SHP77 treated with DMSO at 0.1 percent for 48 hours (cell line): ENCODE results near the gene LBX1.

ENCODE experiments used
- DNase-seq: peaks from one replicate; lab custom pipeline; 2025; lab: John Stamatoyannopoulos, UW

Gene LBX1

DNA sequence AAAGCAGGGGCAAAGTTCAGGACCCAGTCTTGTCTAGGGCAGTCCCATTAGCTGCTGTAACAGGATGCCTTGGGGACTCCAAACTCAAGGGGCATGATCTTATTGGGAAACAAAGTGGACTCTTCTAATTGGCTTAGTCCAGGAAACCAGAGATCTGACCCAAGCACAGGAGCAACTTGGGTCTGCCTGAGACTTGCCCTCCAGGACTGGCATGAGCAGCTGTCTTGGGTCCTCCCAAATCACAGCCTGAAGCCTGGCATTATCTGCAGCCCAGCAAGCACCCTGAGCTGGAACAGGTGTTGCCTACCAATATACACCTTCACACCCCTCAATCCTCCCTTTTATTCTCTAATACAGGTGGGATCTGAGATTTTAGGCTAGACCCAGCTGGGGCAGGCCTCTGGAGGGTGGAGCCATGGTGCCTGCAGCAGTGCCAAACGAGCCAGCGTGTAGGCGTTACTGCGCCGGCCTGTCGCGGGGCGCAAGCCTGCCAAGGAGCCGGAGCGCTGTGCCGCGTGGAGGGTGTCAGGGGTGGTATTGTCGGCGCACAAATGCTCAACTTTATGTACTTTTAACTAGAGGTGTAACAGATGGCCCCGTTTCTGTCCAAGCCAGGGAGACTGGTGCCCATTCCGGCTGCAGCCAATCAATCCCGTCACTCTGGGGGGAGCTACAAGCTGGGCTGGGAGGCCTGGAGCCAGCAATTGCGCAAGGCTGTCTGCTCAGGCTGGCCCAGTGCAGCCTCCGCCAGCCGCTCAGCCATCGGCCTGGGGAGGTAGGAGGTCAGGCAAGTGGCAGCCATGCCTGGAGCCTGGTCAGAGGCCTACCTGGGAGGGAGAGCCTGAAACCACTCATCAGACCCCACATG, 12.8 kb upstream of the LBX1 start:
- DNase-seq, result no peak

DNA sequence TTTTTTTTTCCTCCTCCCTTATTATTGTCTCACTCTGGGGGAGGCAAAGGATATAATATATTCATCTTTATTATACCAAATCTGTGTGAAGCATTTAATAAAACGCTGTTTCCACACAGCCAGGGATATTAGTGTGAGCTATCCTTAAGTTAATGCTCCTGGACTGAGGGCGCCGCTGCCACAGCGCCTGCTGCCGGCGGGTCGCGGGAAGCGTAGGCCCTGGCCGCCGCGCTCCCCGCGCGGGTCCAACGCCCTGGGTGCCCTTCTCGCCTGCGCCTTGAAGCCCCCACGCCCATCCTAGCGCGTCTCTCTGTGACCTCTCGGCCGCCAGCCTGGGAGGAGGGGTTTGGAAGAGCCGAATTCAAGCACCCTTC, 9.5 kb upstream of the LBX1 start:
- no peak for DNase-seq

DNA sequence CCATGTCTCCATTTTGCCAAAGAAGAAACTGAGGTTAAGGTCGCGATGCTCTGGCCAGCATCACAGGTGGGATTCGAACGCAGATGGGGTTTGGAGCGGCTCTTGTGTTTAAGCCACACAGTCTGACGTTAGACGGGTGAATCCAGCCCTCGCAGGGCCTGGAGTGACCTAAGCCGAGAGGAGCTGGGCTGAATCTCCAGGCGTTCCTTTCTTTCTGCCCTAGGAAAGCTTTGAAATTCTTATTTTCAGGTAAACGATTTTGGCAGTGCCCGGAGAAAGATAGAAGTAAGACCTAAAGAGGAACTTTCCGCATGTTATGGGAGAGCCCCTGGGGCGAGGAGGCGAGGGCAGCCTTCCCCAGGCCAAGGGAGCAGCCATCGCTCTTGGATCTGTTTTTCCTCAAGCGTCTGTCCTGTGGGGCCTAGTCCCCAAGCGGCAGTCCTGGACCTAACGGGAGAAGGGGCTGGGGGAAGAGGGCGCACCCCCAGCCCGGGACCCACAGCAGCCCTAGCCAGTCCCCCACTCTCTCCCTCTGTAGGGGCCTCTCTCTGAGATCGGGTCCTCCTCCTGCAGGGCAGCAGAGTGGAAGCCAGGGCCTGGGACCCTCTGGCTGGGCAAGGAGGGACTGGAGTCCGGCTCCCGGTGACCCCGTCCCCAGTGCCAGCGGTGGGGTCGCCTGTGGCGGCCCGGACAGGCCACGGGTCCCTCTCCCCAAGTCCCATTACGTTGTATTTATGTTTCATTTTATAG, 8.9 kb upstream of the LBX1 start:
- no peak for DNase-seq

DNA sequence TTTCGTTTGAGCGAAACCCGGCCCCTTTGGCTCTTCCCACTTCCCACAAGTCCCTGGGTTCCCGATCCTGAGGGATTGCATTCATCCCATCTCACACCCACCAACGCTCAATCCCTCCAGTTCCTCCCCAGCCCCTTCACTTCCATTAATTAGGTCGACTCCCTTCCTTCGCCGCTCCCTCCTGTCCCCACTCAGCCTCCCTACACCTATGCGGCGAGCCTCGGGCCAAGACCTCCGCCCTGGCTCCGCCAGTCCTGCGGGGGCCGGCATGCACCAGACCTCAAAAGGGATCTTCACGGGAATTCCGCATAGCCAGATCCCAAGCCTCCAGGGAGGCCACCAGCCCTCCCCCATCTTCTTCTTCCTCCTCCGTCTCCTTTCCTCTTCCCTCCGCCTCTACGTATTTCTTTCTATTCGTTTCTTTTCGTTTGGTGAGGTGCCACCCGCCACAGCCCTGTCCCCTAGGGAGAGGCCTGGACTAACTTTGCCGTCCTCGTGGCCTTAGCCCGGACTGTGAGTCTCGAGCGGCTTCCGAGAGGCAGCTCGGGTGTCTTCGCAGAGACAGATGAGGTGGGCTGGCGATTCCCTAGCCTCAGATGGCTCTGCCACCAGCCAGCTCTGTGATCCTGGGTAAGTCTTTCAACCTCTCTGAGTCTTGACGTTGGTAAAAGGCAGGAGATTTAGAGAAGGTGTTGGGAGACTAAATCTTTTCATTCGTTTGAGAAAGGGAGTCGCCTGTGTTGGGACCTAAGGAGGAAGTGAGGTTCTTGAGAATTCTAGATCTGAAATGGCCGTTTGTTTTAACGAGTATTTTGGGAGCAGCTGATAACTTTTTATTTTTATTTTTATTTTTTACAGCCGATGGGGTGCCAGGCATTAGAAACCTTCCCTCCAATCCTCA, 8.1 kb upstream of the LBX1 start:
- no peak for DNase-seq

DNA sequence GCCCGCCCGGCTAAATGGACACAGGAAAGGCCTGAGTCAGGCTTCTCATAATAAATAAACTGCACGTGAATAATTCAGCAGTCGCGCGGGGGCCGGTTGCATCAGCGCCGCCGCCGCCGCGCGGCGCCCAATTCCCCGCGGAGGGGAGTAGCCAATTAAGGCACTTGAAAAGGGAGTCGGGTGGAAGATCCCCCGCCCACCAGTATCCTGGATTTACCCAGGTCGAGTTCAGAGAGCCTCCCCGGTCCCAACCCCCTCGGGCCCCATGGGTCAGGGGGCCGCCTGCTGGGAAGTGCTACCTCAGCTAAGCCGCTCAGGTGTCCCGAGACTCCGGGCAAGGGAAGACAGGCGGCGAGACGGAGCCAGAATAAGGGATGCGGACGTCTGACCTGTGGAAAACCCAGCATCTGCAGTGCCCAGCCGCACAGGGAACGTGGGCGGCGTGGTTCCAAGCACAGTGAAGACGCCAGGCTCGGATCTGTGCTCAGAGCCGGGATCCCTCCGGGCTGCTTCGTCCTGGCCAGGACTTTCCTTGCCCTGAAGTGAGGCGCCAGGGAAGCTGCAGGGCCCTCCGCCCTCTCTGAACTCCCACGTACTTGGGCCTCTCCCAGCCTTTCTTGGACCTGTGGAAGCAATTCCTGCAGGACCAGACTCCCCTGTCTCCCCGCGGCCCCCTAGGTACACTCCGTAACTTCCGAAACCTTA, 7.3 kb upstream of the LBX1 start:
- no peak for DNase-seq

DNA sequence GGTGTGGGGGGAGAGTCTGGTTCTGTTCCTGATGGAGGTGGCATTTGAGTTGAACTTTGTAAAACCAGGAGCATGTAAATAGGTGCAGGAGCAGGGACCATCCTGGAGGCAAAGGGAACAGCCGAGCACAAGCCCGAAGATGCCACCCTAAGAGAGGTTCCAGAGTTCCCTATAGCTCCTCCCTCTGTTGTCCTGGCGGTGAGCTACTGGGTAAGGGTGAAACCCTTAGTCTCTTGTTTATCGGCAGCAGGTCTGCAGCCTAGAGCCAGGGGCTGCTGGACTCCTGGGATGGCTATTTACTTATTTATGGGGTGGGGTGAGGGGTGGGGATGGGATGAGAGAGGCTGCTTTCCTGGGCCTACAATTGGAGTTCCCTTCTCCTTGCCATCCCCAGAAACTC, 6.5 kb upstream of the LBX1 start:
- DNase-seq, result no peak

DNA sequence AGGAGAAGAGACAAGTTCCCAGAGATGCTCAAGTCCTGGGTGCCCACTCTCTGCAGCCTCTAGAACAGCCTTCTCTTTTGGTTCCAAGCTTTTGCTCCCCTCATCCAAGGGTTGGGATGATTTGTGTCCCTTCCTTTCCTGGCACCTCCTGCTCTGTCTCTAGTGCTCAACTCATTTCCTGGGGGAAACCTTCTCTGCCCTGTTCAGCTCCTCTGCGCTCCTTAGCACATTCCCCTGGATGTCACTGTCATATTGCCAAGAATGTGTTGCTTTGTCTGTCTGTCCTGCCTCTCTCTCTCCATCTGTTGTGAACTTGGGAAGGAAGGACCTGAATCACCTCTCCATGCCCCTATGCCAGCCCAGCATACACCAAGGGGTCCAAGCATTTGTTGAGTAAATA, 5.1 kb upstream of the LBX1 start:
- no peak for DNase-seq

DNA sequence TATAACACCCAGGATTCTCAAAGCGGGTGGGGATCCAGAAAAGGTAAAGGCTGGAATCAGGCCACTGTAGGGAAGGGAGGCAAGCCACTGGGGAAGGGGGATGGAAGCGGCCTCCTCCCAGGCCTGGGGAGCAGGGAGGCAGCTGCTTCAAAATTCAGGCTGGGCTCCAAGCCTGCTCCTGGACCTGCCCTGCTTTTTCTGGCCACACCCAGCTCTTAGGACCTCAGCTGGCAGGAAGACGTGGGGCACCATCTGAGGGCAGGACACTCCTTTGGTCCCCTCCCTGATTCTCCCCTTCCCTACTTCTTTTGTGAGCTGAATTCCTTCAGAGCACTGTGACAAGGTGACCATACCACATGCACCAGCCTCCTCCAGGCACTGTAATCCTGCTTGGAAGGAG, 4.6 kb upstream of the LBX1 start:
- DNase-seq, result no peak

DNA sequence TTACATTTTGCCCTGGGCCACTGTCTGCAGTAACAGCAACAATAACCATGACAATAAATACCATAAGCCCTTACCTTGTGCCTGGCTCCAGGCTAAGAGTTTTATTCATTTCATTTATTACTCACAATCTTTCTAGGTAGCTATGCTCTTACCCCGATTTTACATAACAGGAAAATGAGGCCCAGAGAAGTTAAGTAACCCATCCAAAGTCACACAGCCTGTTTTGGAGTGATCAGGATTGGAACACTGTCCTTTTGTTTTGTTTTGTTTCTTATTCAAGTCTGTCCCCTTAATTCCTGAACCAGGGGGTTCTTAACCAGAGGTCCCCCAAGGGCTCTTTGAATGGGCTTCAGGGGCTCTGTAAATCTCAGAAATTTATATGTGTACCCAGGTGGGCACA, 4.2 kb upstream of the LBX1 start:
- DNase-seq, result no peak

DNA sequence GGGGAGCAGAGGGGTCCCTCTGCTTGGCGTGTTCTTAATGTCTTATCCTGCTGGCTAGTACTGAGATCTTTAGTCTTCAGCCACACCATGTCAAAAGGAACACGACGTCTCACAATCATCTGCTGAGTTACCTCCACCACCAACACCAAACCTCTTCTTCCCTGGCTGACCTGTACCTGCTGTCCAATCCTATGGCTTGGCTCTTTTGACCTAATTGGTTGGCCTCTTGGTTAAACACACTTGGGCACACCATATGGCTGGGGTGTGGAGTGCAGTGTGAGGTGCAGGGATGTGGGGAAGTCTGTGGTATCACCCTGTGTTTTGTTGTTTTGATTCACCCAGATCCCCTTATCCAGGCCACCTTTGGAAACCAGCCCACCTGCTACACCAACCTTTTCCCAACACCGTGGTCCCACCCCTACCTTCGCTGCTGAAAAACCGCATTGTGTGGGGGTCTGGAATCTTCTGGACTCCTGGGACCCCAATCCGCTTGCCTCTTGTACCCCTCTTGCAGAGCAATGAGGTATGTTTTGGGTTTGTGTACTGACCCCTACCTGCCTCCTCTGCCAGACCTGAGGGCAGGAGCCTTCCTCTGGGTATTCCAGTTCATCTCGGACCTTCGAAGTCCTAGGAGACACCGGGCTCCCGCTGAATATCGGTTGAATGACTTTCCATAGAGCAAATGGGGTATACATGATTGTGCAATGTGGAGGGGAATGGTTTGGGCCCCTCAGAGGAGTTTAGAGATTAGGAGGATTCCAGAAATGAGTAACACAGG, 2.8 kb upstream of the LBX1 start:
- no peak for DNase-seq

DNA sequence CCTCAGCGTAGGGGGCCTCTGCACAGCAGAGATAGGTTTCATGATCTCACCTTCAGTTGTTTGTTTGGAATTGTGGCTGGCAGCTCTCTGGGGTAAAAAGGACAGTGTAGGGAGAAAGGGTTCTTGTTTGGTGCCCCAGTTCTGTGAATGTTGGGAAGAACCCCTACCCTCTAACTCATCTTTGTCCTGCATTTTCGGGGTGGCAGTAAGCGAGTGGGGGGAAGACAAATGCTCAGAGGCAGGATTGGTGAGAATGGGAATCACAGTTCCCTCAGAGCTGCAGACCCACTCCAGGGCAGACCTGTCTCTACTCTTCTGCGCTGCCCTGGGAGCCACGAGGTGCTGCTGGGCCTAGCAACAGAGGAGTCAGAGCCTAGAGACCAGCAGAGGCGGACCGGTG, 1.8 kb upstream of the LBX1 start:
- DNase-seq, result no peak

DNA sequence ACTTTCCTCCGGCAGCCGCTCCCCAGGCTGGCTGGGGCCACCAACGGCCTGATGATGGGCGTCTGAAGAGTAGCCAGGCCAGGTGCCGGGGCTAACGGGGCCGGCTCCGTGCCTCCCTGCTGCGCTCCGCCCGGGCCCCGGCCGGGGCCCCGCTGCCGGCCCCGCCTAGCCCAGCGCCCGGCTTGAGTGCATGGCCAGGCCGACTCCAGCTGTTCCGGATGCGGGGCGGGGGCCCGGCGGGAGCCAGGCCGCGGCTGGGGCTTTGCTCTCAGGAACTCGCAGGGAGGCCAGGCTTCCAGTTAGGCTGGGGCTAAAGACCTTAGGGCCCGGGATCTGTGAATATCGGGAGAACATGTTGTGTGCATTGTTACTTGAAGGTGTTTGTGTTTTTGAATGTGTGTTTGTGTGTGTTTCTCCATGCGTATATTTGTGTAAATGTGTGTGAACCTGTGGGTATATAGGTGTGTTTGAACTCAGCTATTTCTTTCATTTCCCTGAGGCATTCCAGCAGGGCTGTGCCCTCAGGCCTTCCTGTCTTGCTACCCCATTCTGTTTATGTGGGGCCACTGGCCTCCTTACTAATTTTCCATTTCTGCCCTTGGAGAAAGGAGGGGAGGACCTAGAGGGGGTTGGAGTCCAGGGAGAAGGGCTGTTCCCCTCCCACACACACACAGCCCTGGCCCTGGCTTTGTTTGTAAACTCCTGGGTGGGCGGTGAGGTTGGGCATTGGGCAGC, 1.1 kb upstream of the LBX1 start:
- no peak for DNase-seq

DNA sequence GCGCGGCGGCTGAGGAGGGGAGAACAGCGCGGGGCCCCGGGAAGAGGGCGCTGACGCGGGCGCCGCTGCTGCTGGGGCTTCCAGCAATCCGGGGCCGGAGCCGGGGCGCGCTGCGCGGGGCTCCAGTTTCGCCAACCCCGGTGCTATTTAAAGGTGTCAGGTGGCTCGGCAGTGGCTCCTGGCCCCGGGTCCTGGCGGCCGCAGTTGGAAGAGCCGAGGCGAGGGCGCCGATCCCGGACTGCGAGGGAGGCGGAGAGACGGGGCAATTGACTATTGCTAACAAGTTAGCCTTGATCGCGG, 347 bp downstream of the LBX1 start:
- DNase-seq, result no peak

DNA sequence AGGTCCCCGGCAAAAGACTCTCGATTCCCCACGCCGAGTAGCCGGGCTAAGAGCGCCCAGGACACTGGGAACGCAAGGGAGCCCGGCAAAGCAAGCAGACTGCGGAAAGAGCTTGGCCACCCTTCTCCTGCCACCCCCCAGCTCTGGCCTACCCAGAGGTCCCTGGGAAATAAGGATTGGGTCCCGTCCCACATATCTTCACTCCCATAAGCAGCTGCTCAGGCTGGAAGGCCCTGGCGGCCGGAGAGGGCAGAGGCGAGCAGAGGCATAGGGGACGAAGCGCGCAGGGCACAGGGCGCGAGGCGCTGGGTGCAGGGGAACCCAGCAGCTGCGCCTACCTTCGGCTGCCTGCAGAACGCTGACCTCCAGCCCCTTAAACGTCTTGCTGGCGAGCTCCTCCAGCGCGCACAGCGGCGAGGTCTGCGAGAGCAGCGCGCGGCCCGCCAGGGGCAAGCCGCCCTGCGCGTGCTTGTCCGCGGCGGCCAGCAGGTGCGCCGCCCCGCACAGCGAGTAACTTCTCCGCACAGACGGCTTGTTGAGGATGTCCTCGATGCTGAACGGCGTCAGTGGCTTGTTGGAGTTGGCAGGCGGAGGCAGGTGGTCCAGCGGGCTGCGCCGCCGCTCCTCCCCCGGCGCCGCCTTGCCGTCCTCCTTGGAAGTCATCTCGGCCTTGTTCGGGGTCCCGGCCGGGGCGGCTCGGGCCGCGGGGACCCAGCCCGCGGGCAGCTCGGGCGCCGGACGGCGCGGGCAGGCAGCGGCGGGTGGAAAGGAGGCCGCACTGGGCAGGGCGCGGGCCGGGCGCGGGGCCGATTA, 904 bp downstream of the LBX1 start:
- no peak for DNase-seq

DNA sequence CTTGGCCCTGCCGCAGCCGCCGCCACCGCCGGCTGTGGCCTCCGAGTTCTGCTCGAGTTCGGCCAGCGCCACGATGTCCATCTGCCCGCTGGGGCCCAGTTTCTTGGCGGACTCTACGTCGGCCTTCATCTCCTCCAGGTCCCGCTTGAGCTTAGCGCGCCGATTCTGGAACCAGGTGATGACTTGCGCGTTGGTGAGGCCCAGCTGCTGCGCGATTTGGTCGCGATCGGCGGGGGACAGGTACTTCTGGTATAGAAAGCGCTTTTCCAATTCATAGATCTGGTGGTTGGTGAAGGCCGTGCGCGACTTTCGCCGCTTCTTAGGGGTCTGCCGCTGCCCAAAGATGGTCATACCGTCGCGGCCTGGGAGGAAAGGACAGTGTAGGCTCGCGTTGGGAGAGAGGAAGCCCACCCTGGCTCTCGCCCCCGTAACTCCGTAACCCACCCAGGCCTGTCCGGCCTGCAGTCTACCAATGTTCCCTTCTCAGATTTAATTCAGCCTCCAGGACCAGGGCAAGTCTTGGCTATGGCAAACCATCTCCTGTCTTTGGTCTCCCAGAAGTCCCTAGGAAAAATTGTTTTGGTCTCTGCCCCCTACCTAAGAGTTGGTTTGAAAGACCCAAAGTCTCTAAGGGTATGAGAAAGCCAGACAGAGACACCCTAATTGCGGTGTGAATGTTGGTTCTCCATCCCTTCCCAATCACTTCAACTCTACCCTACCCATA, 1.7 kb downstream of the LBX1 start:
- DNase-seq, result no peak

DNA sequence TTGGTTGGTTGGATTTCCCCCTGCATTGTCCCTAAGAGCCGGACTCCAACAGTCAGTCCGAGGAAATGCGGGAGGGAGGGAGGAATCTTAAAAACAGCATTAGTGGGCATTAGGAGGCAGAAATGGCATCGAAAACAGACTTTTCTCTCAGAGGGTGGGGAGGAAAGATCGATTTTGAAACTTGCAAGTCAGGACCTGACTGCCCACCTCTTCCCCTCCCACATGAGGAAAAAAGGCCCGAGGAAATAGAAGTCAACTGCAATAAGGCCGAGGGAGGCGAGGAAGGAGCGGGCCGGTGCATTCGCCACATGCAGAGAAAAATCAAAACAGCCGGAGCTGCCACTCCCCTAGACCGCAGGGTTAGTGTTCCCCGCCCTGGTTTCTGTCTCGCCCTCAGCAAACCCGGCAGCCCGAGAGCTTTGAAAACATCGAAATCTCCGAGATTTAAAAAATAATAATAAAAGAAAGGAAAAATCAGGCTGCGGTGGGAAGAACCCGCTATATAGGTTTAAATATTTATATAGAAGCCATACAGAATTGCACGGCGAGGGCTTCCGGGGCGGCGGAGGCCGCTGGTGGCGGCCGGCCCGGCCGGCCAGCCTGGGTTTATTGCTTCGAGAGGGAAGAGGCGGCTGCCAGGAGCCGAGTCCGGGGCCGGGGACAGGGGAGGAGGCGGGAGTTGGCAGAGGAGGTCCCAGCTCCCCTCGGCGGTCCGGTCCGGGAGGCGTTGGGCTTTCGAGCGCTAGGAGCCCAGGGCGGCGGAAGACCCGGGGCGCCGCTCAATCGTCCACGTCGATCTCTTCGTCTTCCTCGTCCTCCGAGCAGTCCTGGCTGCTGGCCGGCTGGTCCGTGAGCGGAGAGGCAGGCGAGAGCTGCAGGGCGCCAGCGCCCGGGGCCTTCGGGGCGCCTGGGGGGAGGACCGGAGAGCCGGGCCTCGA, 2.5 kb downstream of the LBX1 start:
- DNase-seq, result no peak

DNA sequence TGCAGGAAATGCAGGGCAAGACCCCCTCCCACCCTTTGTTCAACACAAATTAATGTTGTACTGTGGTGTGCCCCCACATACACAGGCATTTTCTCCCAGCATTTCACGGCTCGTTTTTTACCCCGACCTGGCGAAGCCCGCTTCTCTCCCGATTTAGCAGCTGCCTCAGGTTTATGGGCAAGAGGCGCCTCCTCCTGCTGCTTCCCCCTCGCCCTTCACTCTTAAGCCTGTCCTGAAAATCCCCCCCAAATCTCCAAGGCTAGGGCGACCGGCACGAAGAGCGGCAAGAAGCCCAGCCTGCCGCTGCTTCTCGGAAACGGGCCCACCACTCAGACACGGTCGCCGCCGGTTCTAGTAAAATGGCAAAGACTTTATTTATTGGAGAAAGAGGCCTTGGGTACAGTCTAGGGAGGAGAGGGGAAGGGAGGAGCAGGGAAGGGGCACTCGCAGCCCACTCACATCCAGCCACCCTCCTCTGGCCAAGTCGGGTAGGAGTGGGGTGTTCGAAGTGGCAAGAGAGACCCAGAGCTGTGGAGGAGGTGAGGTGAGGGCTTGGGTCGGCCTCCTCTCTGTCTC, 3.3 kb downstream of the LBX1 start:
- DNase-seq, result no peak
